T-helper 2 cell (primary cell): ENCODE measurements around the gene ANGPTL2.

Experiments used
- DNase-seq, 5 experiments: peaks; one replicate each; pipeline versions ENCODE4 v3.0.0 to v3.0.0-alpha.2; 2012 to 2022

The ANGPTL2 gene

GRCh38 chr9:127136081-127136879 lies 13.8 kb upstream of the ANGPTL2 start:
- DNase-seq = no peak

GRCh38 chr9:127135056-127135745 lies 12.8 kb upstream of the ANGPTL2 start:
- no peak for DNase-seq

- DNase-seq = no peak
Measured at GRCh38 chr9:127133739-127134167, 11.3 kb upstream of the ANGPTL2 start.

GRCh38 chr9:127132921-127133647 lies 10.6 kb upstream of the ANGPTL2 start:
- no peak for DNase-seq

- DNase-seq = no peak
Measured at GRCh38 chr9:127132375-127132774, 9.9 kb upstream of the ANGPTL2 start.

- DNase-seq = no peak
Measured at GRCh38 chr9:127131871-127132270, 9.4 kb upstream of the ANGPTL2 start.

- DNase-seq = no peak
Measured at GRCh38 chr9:127130661-127131538, 8.5 kb upstream of the ANGPTL2 start.

- no peak for DNase-seq
Measured at GRCh38 chr9:127130235-127130634, 7.8 kb upstream of the ANGPTL2 start.

- no peak for DNase-seq
Measured at GRCh38 chr9:127129718-127130085, 7.3 kb upstream of the ANGPTL2 start.

- no peak for DNase-seq
Measured at GRCh38 chr9:127129073-127129717, 6.8 kb upstream of the ANGPTL2 start.

- no peak for DNase-seq
Measured at GRCh38 chr9:127128341-127129072, 6.1 kb upstream of the ANGPTL2 start.

- no peak for DNase-seq
Measured at GRCh38 chr9:127126971-127127370, 4.5 kb upstream of the ANGPTL2 start.

- DNase-seq = no peak
Measured at GRCh38 chr9:127124792-127125191, 2.4 kb upstream of the ANGPTL2 start.

GRCh38 chr9:127124111-127124531 lies 1.7 kb upstream of the ANGPTL2 start:
- no peak for DNase-seq

GRCh38 chr9:127123064-127123890 lies 842 bp upstream of the ANGPTL2 start:
- no peak for DNase-seq

- DNase-seq = no peak
Measured at GRCh38 chr9:127121628-127122175, 733 bp downstream of the ANGPTL2 start.

GRCh38 chr9:127119320-127119709 lies 3.1 kb downstream of the ANGPTL2 start:
- no peak for DNase-seq

- DNase-seq = no peak
Measured at GRCh38 chr9:127118597-127119319, 3.7 kb downstream of the ANGPTL2 start.

- DNase-seq = no peak
Measured at GRCh38 chr9:127117801-127118200, 4.6 kb downstream of the ANGPTL2 start.
